GM19099 (cell line): ENCODE measurements around the gene SNRPA.

ENCODE experiments used
- POLR2A ChIP-seq: IDR thresholded peaks from 3 replicates; pipeline ENCODE4 v1.6.1; 2011; ENCODE audit warnings: low read depth; ENCODE audit not compliant: insufficient read length; ENCODE audit errors: extremely low read depth

The SNRPA gene

DNA sequence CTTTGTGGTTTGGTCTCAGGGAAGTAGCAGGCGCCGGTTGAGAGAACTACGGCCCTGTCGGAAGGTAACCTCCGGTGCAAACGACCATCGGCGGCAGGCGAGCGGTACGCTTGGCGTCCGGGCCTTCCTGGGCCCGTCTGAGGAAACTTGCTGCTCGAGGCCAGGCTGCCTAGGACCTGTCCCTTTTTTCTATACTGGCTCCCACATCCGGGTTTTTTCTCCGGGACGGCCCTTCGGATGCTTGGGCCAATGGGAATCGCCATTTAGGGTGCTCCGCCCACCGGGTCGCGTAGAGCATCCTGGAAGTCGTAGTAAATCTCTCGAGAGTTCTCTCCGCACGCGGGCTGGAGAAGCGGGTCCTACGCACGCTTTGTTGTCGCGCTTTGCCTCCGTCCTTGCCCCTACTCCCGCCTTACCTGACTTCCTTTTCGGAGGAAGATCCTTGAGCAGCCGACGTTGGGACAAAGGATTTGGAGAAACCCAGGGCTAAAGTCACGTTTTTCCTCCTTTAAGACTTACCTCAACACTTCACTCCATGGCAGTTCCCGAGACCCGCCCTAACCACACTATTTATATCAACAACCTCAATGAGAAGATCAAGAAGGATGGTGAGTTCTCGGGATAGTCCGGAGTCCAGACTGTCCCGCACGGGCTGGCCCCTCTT lies at the start of gene SNRPA:
Gene SNRPA, plus strand, starts transcription at position 330 of the 664 bp plus-strand sequence. Its CDS starts 206 bp downstream, at position 536.
- TF ChIP-seq POLR2A: peak; percentile 85

DNA sequence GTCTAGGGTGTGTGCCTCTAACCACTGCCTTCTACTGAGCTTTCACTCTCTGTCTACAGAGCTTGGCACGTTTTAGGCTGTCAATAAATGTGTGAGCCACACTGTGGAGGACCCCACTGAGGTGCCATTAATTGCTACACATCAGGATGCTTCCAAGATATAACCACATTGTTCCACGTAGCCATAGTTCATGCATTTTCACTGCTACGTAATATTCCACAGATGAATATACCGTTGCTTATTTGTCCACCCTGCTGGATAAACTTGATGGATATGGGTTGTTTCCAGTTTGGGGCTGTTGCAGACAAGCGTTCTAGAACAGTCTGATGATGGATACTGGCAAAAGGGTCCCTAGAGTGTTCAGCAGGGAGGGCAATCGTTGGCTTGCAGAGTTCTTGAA lies 49.2 kb upstream of the SNRPA start:
- no peak for TF ChIP-seq POLR2A

DNA sequence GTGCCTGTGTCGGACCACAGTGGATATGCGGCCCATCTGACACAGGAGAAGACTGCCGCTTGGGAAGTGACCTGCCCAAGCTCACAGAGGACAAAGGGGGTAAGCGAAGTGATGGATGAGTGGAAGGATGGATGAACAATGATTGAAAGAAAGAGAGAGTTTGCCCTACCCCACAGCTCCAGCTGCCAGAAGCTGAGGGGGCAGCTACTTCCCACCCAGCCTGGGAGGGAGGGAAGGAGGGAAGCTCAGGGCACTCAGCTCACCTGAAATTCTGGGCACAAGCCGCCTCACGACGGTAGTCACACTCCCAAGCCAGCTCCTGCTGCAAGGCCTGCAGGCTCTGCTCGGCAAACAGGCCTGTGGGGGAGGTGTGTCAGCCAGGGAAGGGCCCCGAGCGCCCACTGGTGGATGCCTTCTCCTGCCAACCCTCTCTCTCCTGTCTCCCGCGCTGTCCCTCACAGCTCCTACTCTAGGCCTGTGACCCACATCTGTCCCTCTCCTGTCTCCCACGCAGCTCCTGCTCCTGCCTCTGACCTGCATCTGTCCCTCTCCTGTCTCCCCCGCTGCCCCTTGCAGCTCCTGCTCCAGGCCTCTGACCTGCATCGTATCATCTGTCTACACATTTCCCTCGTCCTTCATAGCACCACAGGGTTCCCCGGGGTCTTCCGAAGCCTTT lies 48.5 kb upstream of the SNRPA start:
- no peak for TF ChIP-seq POLR2A

DNA sequence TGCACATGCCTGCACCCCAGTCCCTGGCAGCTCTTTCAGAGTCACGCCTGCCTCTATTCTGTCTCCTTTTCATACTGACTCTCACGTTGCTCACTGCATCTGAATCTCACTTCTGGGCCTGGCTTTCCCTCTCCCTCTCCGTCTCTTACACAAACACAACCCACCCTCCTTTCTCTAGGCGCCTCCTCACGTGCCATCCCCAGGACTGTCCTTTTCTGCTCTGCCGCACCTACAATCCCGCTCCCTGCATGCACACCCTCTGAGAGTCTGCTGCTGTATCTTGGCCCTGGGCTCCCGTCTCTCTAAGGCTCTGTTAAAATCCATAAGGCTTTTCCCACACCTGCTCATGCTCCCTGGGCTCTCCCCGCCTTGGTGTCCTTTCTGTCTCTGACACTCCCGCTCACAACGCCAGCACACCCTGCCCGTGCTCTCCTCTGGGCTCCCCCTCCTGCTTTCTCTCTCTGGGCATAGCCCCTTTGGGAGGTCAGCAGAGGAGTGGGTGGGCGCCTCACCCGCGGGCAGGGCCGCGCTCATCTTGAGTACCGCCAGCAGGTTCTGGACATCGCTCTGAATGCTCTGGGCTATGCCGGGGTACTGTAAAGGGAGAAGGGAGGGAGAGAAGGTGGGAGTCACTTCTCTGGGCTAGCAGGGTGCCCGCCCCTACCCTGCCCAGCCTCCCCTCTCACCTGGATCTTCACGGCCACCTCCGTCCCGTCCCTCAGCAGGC lies 47.8 kb upstream of the SNRPA start:
- TF ChIP-seq POLR2A: no peak

DNA sequence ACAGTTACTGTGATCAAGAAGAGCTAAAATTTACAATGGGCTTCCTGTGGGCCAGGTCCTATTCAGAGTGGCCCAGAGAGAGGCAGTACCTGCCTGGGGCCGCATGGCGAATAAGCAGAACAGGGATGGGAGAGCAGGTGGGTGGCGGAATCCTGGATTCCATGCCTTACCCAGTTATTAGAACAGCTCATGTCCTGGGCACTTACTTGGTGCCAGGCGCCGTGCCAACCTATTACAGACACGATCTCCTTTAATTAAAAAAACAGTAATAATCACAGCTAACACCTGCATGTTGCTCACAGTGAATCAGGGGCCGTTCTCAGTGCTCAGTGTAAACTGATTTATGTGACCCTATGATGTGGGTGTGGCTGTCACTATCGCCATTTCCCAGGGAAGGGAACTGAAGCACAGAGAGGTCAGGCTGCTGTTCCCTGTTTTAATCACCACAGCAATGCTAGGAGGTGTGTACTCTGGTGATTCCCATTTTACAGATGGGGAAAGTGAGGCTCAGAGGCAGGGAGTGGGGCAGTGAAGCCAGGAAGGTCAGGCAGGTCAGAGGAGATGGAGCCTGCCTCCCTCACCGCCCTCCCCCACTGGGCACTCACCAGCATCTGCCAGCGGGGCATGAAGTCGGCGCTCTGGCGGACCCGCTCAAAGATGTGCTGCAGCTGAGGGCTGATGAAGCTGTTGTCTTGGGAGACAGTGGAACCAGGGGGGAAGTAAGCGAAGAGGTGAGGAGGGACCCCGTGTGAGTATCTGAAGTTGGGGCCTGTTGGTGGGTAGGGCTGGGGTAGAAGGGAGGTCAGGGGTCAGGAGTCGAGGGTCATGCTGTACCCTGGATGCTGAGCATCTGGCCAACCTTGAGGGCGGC lies 46.3 kb upstream of the SNRPA start:
- TF ChIP-seq POLR2A: no peak

DNA sequence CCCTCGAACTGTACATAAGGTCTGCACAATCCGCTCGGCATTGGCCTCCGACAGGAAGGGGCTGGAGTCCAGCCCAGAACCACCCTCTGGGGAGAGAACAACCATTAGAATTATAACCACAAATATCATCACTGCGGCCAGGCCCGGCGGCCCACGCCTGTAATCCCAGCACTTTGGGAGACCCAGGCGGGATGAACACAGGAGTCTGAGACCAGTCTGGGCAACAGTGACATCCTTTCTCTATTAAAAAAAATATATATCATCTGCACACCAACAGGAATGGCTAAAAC lies 45.7 kb upstream of the SNRPA start:
- no peak for TF ChIP-seq POLR2A

DNA sequence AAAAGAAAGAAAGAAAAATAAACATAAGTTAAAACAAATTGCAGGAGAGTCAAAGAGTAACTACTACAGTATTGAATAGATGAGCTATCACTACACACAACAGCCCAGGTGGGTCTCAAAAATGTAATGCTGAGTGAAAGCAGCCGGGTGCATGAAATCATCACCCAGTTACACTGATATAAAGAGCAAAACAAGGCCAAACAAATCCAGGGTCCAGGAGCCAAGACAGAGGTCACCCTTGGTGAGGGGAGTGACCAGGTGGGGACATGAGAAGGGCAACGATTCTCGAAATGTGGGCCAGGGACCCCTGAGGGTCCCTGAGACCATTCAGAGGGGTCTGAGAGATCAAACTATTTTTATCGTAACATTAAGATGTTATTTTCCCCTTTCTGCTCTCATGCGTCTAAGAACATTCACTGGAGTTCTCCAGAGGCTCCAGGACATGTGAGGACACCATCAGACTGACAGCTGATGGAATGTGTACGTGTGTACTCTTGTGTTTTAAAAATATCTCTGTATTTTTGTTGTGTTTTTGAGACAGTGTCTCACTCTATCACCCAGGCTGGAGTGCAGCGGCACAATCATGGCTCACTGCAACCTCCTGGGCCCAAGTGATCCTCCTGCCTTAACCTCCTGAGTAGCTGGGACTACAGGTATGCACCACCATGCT lies 44.9 kb upstream of the SNRPA start:
- TF ChIP-seq POLR2A: no peak

DNA sequence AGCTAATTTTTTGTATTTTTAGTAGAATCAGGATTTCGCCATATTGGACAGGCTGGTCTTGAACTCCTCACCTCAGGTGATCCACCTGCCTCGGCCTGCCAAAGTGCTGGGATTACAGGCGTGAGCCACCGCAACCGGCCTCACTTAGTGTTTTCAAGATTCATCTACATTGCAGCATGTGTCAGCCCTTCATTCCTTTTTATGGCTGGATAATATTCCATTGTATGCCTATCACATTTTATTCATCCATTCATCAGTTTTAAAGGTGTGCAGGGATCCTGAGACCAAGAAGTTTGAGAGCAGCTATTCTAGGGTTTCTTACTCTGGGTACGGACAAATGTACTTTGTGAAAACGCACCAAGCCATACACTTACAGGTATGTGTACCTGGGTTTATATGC lies 43.4 kb upstream of the SNRPA start:
- no peak for TF ChIP-seq POLR2A

DNA sequence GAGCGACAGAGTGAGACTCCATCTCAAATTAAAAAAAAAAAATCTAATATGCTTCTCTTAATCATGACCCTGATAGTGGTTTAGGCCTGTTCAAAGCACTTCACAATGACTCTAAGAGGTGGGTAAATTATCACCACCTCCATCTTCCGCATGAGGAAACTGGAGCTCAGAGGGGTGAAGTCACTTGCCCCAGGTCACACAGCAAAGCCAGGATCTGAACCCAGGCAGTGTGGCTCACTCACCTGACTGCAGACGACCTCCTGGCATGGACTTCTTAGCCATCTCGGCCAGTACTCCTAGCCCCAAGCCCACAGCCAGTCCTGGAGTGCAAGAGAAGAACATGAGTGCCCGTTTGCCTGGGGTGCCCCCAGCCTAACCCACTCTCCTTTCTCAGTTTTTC lies 41.2 kb upstream of the SNRPA start:
- no peak for TF ChIP-seq POLR2A

DNA sequence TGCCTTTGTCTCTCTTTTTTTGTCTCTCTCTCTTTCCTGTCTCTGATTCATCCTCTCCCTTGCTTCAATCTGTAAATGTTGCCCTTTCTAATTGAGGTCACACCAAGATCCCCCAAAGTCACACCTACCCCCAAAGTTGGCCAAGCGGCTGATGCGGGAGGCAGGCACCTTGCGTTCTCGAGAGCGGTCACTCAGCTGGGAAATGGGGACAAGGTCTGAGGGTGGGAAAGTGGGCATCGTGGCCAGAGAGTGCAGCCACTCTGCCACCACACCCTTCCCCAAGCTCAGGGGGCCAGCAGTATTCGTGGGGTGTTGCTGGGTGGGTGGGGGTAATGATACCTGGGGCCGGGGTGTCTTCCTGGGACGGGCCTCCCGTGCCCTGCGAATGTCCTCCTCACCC lies 37.1 kb upstream of the SNRPA start:
- no peak for TF ChIP-seq POLR2A

DNA sequence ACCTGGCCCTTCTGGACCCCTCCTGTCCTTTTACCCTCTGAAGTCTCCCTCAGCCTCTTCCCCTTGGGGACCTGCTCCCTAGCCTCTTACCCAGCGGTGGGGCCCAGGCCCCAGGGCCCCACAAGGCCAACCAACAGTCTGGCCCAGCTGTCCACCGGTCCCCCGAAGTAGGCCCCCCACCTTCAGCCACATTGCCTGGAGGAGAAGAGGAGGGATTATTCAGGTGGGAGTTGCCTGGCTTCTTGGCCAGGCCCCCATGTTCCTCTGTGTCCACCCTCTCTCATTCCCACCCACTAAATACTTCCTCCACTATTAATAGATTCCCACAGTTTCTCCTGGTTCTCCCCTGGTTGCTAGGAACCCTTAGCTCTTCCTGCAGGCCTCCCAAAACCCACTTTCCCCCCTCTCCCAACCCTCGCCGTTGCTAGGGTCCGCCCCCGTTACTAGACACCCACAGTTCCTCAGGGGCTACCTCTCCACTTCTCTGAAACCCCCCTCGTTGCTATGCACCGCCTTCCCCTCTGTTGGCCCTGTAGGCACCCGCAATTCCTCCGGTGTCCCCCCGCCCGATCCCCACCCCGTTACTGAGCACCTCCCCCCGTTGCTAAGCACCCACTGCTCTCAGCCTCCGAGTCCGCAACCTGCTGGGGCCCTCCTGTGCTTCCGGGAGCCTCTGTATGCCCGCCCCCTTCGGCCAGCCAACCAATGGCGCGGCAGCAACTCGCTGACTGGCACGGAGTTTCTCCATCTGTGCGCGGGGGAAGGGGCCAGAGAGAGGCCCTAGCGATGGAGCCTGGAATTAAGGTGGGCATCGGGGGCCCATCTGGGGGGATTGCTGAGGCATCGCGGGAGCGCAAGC lies 36.3 kb upstream of the SNRPA start:
- peak; percentile 38 for TF ChIP-seq POLR2A

DNA sequence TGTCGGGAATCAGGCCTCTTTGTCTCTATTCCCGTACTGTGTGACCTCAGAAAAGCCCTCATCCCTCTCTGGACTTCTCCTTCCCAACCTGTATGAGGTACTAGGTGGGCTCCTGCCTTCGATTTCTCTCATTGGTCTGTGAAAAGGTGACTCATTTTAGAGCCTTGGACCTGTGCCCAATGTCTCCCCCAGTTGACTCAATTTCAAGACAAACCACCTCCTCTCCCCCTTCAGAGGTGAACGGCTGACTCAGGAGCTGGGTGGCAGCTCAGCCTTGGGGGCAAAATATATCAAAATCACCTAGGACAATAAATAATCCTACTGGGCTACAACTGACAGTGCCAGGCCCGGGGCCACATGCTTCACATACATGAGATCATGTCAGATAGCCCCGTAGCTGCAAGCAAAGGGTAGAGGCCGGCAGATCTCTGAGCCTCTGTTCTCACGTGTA lies 34.9 kb upstream of the SNRPA start:
- TF ChIP-seq POLR2A: no peak

DNA sequence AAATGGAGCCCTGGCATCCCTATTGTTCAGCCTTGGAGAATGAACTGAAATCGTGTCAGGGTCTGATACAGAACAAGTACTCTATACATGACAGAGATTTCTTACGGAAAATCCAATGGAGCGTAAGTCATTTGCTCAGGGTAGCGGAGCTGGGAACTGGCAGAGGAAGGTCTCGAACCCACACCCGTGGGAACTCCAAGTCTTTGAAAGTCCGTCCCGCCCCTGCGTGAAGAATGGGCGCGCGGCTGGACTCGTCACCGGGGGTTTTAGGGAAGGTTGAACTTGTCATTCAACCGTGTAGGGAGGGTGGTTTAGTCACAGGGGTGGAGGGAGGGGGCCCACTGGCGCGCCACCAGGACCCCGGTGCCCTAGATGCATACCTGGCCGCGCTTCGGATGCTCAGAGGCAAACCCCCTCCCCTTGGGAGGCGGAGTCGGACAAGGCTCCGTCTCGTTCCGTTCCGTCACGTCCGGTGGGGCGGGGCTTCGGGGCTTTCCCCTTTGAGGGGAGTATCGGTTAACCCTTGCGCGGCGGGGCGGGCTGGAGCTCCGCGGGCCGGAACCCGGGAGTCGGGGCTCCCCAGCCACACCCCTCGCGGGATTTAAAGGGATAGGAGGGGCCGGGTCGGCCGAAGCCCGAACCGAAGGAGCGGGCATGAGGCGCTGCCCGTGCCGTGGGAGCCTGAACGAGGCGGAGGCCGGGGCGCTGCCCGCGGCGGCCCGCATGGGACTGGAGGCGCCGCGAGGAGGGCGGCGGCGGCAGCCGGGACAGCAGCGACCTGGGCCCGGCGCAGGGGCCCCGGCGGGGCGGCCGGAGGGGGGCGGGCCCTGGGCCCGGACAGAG lies 34.3 kb upstream of the SNRPA start, which contains the start of the genes COQ8B and ITPKC:
Gene COQ8B, minus strand, starts transcription at position 405 of the 843 bp plus-strand sequence. CDS start 2,254 bp downstream, outside the sequence.
Gene ITPKC, plus strand, starts transcription at position 631 of the 843 bp plus-strand sequence. Its CDS starts 24 bp downstream, at position 655.
- TF ChIP-seq POLR2A: peak; percentile 65
